HG03060 (cell line): Measurements from ENCODE around the gene GPR107.

ENCODE experiments used
- ATAC-seq: cut with Tn5 transposase; IDR thresholded peaks from one replicate; pipeline ENCODE4 v1.9.1; 2021; ENCODE audit warnings: low read depth, moderate number of reproducible peaks; ENCODE audit not compliant: unreplicated experiment

GPR107 gene

DNA sequence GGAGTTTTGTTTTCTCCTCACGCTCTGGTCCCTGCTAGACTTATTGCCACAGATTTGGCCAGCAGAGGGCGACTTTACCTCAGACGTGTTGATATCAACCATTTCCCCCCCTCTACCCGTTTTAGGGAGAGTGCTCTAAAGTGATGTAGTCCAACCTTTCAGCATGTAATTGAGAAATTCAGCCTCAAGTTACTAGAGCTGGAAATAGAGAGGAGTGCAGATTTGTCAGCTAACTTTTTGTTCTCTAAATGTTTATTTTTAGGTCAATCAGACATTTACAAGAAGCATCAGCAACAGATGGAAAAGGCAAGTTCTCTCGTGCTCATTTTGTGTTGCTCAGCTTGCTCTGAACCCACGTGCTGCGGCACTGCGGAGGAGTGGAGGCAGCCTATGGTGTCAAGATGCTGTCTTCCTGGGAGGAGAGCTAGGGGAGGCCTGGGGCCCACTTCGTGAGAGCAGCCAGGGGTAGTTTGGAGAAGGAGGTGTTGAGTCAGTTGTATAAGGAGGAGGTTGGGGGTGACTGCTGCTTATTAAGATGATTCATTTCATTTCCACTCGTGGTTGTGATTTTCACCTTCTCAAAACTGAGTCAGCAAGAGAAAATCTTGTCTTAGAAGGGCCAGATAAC lies 53.6 kb downstream of the GPR107 start:
- ATAC-seq = no peak

- no peak for ATAC-seq
These were observed 54.2 kb downstream of the GPR107 start for GRCh38 chr9:130107955-130108354.

GRCh38 chr9:130110166-130110565 lies 56.5 kb downstream of the GPR107 start:
- no peak for ATAC-seq

DNA sequence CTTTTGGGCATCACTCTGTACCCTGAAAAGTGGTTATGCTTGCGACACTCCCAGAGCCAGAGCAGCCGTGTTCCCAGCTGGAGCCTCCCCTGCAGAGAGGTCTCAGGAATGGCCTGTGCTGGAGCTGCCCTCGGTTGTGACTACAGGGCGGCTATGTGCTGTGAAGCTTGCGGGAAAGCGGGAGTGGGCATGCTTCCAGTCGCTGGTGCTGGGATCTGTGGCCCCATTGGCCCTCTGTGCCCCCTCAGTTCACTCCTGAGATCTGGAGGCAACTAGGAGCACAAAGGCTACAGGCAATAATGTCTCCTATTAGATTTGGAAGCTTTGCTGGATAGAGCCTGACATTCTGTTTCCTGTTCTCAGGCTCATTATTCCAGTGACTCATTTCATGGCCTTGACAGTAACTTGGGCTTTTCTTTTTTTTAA lies 56.9 kb downstream of the GPR107 start:
- no peak for ATAC-seq

DNA sequence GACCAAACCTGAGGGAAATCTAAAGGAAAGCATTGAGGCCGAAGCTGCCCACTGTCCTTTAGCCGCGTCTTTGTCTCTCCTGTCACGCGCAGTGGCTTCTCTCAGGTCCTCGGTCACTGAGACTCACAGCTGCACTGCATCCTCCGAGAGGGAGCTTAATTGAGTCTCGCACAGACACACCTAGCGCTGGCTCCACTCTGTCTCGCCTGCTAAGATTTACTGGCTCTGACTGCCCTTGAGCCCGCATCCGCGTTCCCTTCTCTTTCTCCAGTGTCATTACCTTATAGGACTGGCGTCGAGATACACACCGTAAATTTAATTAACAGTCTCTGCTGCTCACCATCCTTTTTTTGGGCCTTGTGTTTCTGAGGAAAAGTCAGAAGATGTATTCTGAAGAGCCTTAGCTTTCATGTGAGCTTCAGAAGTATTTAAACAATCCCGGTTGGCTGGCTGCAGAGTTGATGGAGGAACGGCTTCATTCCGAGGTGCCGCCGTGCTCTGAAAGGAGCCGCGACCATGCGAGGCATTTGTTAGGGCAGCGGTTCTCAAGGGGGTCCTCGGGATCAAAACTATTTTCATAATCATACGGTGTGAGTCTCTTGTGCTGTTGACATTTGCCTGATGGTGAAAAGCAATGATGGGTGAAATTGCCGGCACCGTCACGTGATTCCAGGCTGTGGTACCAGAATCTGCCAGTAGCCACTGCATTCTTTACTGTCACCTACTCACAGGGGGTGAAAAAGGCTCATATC lies 58.3 kb downstream of the GPR107 start:
- ATAC-seq = no peak

- ATAC-seq = no peak
These were observed 58.9 kb downstream of the GPR107 start for GRCh38 chr9:130112538-130113151.

DNA sequence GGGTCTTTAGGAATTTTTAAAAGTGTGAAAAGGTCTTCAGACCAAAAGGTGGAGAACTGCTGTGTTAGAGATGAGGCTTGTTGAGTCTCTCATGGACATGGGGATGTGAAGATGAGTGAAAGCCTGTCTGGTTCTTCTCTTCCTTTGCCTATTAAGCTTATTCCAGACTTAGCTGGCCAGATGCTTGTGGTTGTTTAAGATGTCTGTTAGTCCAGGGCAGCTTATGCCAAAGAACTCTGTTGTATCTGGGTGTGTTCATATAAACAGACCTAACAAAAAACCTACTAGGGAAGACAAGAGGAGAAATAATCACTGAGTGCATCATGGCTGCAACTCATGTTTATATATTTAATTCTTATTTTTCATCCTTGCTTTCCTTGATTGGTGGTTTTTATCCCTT lies 61.0 kb downstream of the GPR107 start:
- no peak for ATAC-seq

DNA sequence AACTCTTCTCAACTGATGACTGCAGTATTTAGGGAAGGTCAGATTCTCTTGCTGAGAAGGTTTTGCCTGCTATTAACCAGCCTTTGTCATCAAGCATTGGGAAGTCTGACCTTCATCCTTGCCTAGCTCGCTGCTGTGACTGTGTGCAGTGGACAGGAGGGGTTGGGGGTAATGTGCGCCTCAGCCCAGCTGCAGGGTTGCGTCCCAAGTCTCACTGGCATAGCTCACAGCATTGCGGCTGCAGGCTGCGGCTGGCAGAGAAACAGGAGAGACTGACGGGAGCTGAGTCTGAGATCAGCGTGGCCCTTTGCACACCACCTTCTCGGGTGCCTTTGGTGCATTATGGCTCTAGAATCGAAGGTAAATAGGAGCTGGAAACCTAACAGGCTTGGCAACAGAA lies 62.6 kb downstream of the GPR107 start:
- ATAC-seq = no peak

DNA sequence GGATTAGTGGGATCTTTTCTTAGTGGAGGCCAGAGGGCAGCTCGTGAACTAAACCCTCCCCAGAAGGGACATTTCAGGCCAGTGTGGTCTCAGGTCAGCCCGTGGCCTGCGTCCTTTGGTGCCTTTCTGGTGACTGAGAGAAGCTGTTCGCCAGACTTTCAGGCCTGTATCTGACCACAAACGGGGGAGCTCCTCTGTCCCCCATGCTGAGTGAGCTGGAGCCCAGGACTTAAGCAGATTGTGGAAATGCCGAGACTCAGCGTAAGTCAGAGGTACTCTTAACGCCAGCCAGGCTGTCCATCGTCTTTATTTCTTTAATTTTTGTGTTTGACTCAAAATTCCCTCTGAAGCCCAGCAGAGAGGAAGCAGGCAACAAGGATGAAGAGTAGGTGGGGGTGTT lies 63.7 kb downstream of the GPR107 start:
- no peak for ATAC-seq

- ATAC-seq = no peak
These were observed 64.3 kb downstream of the GPR107 start for GRCh38 chr9:130117816-130118632.

DNA sequence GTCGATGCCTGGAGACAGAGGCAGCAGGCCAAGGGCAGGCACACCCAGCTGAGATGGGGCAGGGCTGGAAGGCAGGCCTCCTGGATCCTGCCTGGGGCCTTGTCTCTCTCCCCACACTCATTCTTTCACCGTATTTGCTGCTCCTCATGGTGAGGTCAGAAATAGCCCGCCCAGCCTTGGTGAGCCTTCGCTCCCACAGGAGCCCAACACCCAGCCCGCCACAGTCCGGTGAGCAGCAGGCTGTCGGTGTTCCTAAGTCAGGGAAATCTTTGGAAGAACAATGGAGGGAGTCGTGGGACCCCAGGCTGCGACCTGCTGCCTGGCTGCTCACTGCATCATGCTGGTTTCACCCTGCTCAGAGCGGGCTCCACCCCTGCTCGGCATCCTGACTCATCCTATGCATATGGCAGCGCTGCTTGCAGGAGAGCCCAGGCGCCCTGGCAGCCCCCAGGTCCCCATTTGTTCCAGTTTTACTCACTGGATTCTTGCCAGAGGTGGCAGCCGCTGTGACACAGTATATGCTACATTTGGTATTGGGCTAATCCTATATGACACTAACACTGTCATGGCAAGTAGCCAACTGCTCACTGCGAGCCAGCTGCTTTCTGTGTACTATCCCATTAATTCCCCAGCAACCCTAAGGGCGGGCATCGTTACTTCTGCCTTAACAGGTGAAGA lies 65.3 kb downstream of the GPR107 start:
- ATAC-seq = no peak

- ATAC-seq = no peak
These were observed 66.0 kb downstream of the GPR107 start for GRCh38 chr9:130119519-130120298.

GRCh38 chr9:130120299-130120587 lies 66.5 kb downstream of the GPR107 start:
- no peak for ATAC-seq

GRCh38 chr9:130120832-130121231 lies 67.1 kb downstream of the GPR107 start:
- ATAC-seq = no peak

DNA sequence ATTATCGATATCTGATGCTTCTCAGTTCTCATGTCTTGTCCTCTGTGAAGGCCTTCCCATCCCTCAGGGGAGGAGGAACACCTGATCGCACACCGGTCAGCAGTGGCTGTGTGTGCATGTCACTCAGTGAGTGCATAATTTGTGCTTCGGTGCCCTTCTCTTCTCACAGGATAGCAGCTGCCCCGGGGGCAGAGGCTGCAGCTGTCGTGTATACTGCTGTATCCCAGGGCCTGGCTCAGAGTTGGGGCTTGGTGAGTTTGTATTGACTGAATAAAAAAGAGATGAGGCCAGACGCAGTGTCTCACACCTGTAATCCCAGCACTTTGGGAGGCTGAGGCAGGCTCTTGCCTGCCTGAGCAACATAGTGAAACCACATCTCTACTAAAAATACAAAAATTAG lies 68.8 kb downstream of the GPR107 start:
- no peak for ATAC-seq

DNA sequence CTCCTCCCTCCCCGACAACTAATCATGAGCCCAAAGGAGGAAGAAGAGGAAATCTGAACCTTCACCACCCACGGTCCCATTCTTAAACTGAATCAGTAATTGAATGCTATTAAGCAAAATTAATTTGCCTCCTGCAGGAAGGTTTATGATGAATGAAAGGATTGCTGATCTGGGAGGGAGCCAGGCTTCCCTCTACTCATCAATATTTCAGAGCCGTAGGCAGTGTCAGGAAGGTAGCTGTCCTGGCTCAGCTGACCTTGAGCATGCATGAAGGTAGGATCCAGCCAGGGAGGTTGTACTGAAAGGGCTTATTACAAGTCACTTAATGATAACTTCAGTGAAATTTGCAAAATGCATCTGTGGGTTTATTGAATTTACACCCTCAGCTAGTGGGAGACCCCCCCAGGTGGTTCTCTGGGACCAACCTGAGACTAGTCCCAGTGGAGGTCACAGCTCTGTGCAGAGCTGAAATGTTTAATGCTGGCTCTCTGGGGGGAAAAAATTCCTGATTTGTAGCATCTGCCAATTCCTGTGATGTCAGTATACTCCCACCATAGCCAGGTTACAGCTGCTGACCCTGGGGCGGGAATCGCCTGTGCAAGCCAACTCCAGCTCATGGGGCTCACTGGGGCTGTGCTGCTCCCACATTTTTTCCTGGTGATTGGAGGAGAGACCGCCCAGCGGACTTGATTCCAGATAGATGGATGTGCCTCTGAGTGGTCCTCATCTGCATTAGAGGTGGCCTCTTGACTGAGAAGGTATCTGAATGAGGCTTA lies 70.6 kb downstream of the GPR107 start:
- no peak for ATAC-seq

DNA sequence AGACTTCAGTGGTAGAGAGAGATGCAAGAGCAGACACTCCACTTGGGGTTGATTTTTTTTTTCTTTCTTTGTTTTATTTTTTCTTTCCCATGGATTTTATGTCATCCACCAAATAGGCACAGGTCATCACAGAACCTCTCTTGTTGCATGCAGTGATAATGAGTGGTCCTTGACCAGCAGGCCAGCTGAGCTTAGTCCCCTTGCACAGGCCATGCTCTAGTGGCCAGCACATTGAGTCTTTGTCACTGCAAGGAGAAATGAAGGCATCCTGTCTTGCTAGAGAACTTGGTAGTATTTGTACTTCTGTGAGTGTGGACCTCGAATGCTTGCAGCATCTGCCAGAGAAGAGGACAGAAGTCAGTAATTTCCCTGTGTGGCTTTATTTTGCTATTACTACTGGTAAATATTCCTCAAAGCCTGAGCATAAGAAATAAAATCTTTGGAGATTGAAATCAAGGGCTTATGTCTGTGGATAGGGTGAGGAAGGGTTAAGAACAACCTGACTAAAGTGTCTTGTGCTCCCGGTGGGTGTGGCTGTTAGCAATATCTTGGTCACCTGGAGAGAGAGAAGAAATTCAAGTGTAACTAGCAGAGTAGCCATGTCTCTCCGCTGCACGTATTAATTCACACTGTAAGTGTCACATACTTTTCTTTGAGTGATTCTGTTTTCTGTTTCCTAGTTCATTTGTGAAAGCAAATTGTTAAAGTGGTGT lies 73.2 kb downstream of the GPR107 start:
- no peak for ATAC-seq

DNA sequence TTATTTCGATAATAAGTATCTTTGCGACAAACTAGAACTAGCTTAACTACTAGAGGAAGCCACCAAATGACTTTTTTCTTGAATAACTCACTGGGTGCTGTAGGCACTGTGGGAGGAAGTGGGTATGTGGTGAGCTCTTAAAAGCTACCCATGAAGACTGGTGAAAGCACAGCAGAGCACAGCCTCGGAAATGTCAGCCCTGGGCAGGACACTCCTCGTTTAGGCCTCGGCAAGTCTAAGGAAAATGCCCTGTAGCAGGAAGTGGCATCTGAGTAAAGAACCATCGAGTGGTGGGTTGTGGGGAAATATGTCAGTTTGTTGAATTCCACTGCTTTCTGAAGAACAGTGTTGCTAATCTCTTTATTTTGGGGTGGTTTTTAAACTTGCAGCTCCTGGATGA lies 74.5 kb downstream of the GPR107 start:
- ATAC-seq = peak; percentile 58
